Testis (tissue), 2 donors: ENCODE data around the gene SMG9.

ENCODE experiments used
- POLR2A ChIP-seq: fragments of 450-650 bp; IDR thresholded peaks from one replicate; pipeline ENCODE4 v1.6.1; 2017; ENCODE audit warnings: antibody characterized with exemption, mild to moderate bottlenecking, moderate library complexity
- TF ChIP-seq, protein P1 (sequence below), 3 experiments: fragments of 450-650 bp in 2 of 3; fragments of 200-600 bp in 1 of 3; sonication (generic) in 1 of 3; IDR thresholded peaks; one replicate each; pipeline ENCODE4 v1.5.1; 2016 to 2019; ENCODE audit warnings: antibody characterized with exemption in 3 of 3, mild to moderate bottlenecking in 2 of 3, moderate library complexity in 1 of 3

DNA sequence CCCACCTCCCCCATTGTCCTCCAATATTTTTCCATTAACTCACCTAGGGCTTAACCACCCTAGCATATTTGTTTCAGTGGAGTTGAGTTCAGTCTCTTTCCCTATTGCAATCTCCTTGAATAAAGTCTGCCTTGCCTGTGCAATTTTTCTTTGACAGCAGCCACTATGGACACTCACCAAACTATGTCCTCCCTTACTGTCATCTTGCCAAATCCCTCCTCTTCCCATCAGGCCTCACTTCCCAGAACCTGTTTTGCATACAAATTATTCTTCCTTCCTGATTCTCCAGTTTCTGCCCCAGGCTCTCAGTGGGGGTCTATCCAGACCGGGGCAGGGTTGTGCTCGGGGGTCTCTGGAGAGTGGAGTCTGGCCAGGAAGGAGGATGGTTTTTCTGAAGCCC is 49.7 kb upstream of the SMG9 start:
- TF ChIP-seq, protein P1, sequence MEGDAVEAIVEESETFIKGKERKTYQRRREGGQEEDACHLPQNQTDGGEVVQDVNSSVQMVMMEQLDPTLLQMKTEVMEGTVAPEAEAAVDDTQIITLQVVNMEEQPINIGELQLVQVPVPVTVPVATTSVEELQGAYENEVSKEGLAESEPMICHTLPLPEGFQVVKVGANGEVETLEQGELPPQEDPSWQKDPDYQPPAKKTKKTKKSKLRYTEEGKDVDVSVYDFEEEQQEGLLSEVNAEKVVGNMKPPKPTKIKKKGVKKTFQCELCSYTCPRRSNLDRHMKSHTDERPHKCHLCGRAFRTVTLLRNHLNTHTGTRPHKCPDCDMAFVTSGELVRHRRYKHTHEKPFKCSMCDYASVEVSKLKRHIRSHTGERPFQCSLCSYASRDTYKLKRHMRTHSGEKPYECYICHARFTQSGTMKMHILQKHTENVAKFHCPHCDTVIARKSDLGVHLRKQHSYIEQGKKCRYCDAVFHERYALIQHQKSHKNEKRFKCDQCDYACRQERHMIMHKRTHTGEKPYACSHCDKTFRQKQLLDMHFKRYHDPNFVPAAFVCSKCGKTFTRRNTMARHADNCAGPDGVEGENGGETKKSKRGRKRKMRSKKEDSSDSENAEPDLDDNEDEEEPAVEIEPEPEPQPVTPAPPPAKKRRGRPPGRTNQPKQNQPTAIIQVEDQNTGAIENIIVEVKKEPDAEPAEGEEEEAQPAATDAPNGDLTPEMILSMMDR (IDR thresholded peaks at IDR 0.05): no peak
- TF ChIP-seq POLR2A: no peak
